Ishikawa (cell line): ENCODE results near the gene DGKI.

Experiments
- EP300 ChIP-seq: IDR thresholded peaks from 2 replicates; pipeline ENCODE4 v1.6.1; 2012; ENCODE audit warnings: borderline replicate concordance
- REST ChIP-seq: IDR thresholded peaks from 2 replicates; pipeline ENCODE4 v1.6.1; 2012; ENCODE audit warnings: low read depth, mild to moderate bottlenecking
- TAF1 ChIP-seq: IDR thresholded peaks from 2 replicates; pipeline ENCODE4 v1.6.1; 2012; ENCODE audit warnings: low read depth, mild to moderate bottlenecking
- YY1 ChIP-seq: IDR thresholded peaks from 2 replicates; pipeline ENCODE4 v1.6.1; 2012; ENCODE audit warnings: low read depth

- TF ChIP-seq YY1 (no peak), TAF1 (no peak), EP300 (no peak), REST (no peak)
Observed at GRCh38 chr7:137816696-137817320, 30.0 kb downstream of the DGKI start.
